Panc1 (cell line): ENCODE measurements around the gene ANO1.

ENCODE experiments used
- CTCF ChIP-seq: fragments of 450-650 bp; IDR thresholded peaks from 2 replicates; pipeline ENCODE4 v1.5.1; 2017; ENCODE audit warnings: mild to moderate bottlenecking
- POLR2AphosphoS5 ChIP-seq: IDR thresholded peaks from 2 replicates; pipeline ENCODE4 v1.6.1; 2012; ENCODE audit warnings: mild to moderate bottlenecking, low read depth, low read length, moderate library complexity
- REST ChIP-seq, 2 experiments: IDR thresholded peaks; 2 replicates each; pipeline ENCODE4 v1.6.1; 2011 to 2012; ENCODE audit warnings: low read depth in 2 of 2, control low read depth in 1 of 2, low read length in 1 of 2, mild to moderate bottlenecking in 1 of 2, moderate library complexity in 1 of 2; ENCODE audit not compliant: insufficient read depth in 1 of 2

- TF ChIP-seq POLR2AphosphoS5, result no peak
- no peak for TF ChIP-seq CTCF
- no peak for TF ChIP-seq REST (IDR thresholded peaks at IDR 0.05; ENCODE audit: insufficient read depth in 1 of 2, low read depth in 2 of 2, low read length in 1 of 2)
Observed at GRCh38 chr11:70073871-70074371, 4.2 kb upstream of the ANO1 start.
